ENCODE data around the gene SAPCD2.

DNA sequence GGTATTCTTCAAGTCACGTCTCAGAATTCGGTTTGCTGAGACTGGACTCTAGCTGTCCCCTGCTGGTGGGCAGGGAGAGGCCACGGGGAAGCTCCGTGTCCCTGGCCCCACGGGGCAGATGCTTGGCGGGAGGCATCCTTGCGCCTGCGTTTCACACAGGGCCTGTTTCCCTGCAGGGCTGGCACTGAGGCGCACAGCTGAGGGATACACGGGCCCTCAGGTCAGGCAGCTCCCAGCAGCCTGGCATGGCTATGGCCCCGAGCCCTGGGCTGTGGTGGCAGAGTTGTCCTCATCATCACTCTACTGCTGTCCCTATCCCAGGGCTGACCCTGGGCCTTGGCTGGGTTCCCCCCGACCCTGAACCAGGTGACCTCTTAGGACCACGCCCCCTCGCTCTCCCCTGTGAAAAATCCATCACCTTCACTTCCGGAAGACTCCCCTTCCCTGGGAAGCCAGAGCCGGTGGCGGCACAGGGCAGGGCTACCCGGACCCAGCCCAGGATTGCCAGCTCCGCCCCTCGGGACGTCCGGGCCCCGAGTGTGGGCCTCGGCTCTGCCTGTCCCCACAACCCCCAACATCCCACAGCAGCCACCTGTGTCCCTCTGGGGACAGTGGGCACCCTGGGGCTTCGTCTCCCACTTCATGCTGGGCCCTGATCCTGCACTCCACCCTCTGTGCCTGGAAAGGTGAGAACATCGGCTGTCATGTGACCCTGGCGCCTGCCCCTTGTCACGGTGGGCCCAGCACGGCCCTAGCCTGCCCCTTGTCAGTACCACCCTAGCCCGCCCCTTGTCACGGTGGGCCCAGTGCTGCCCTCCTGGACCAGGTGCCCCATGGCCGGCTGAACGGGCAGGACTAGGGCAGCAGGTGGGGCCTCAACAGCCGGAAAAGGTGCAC, 39.1 kb upstream of the SAPCD2 start:
- no peak for TF ChIP-seq GATA2 (IDR thresholded peaks at IDR 0.05; ENCODE audit: low read depth, low read length)
- TF ChIP-seq GATA3 (IDR thresholded peaks at IDR 0.05; ENCODE audit: low read depth, low read length), result no peak
